Hematopoietic multipotent progenitor cell treated with erythropoietin and hydrocortisone succinate and interleukin-3 and kit ligand, for 17 days (in vitro differentiated cells): ENCODE results near the gene CASTOR2.
"Not testable (repeated sequence)": the region's sequence is repeated elsewhere in the genome, so short reads cannot be mapped to it uniquely, and the experiment has no call there.

Source experiments
- DNase-seq: peaks from one replicate; pipeline ENCODE4 v3.0.0-alpha.2; 2015; ENCODE audit warnings: low spot score

Gene CASTOR2

GRCh38 chr7:75050501-75050900 lies 86.0 kb downstream of the CASTOR2 start:
- no peak for DNase-seq

- DNase-seq: no peak
These were observed 90.2 kb downstream of the CASTOR2 start for GRCh38 chr7:75054744-75055143.

GRCh38 chr7:75055155-75055554 lies 90.7 kb downstream of the CASTOR2 start:
- DNase-seq: no peak

- DNase-seq: no peak
These were observed 91.6 kb downstream of the CASTOR2 start for GRCh38 chr7:75055830-75056772.

GRCh38 chr7:75058406-75058805 lies 93.9 kb downstream of the CASTOR2 start:
- DNase-seq: no peak

- DNase-seq: no peak
These were observed 99.8 kb downstream of the CASTOR2 start for GRCh38 chr7:75064291-75064690.

- no peak for DNase-seq
These were observed 100.3 kb downstream of the CASTOR2 start for GRCh38 chr7:75064801-75065200.

- DNase-seq: no peak
These were observed 102.0 kb downstream of the CASTOR2 start for GRCh38 chr7:75066521-75066920.

- DNase-seq: no peak
These were observed 108.4 kb downstream of the CASTOR2 start for GRCh38 chr7:75072981-75073283.

GRCh38 chr7:75074262-75074641 lies 109.7 kb downstream of the CASTOR2 start:
- DNase-seq: not testable (repeated sequence)
